Measurements from ENCODE around the gene SERPINB12. TPM values are rescaled to one million over a fixed set of nuclear protein-coding genes. Genes with fewer than 3 reads are reported as not detected.

SERPINB12 gene
- total RNA-seq, result not detected

DNA sequence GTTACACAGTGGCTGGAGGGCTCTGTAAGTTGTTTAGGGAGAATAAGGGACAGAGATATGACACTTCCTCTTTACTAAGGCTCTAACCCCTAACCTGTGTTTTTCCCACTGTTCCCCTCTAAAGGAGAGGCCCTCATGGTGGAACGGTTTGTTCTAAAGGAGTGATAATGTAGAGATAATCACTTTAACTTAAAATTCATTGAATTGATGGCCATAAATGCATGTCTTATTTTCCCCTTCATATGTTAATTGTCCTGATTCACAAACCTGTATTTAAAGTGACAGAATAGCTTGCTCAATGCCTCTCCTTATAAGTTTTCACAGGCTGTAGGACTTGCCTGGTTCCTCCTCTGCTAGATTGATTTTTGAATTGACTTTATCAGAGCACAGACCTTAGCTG lies at the start of gene SERPINB12:
TSS of gene SERPINB12 (plus strand) at position 301 of the 400 bp plus-strand sequence. CDS start 13,791 bp downstream, outside the sequence.
- Mint-ChIP-seq H3K9me3 (no peaks in the 10 kb centered on the region), H3K27me3 (peaks cover 18% of the 10 kb centered on the region)

GRCh38 chr18:63492851-63493250 lies 49.3 kb upstream of the SERPINB12 start:
- DNase-seq, result no peak
- Mint-ChIP-seq H3K36me3 (no peaks in the 10 kb centered on the region), H3K9me3 (no peaks in the 10 kb centered on the region), H3K4me1 (ENCODE audit: low read depth) (no peaks in the 10 kb centered on the region), H3K27me3 (peaks cover 2% of the 10 kb centered on the region), H3K4me3 (no peak overlapping the region), H3K27ac (no peak overlapping the region)
- CTCF ChIA-PET, result interaction anchor here (0.7 to 2.0 kb wide), 3 partner anchors 9 to 501 kb away, joined by 3 to 6 read pairs (median 4); no protein-coding TSS in a partner anchor
- POLR2A ChIA-PET, result no interaction called here
- intact Hi-C loops (cut with micrococcal nuclease), result no loop called here

More for the DNA sequence above, at the start of gene SERPINB12:
- Mint-ChIP-seq H3K4me3 (no peak within 1 kb of the TSS), H3K36me3 (no peaks in the 10 kb centered on the region), H3K27ac (no peak within 1 kb of the TSS), H3K4me1 (ENCODE audit: low read depth) (no peaks in the 10 kb centered on the region)
- intact Hi-C loops (cut with micrococcal nuclease), result no loop called here
- ChIA-PET POLR2A (no interaction called here), CTCF (interaction anchor here (0.5 kb wide), 1 partner anchor 39 kb away, joined by 4 read pairs; no protein-coding TSS in a partner anchor)
- DNase-seq, result no peak

DNA sequence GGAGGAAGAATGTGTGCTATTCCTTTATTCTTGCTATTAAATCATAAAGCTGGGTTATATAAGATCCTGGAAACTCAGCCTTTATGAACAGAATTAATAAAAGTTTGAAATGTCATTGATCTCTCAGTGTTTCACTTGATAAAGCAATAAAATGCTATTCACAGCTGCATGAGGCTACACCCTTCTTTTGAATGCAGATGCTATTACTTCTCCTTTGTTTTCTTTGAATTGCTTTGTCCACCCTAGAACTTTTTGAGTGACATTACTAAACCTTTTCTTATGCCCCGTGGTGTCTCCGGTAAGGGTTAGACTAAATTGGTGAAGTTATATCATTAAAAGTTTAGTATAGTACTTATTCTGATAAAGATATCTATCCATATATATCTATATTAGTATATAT lies 46.5 kb upstream of the SERPINB12 start:
- DNase-seq, result no peak
- H3K4me1 Mint-ChIP-seq (ENCODE audit: low read depth), result no peaks in the 10 kb centered on the region
- no peaks in the 10 kb centered on the region for H3K36me3 Mint-ChIP-seq
- POLR2A ChIA-PET, result no interaction called here
- CTCF ChIA-PET, result interaction anchor here (1.9 kb wide), 1 partner anchor 23 kb away, joined by 5 read pairs; no protein-coding TSS in a partner anchor
- no peaks in the 10 kb centered on the region for H3K9me3 Mint-ChIP-seq
- intact Hi-C loops (cut with micrococcal nuclease), result no loop called here
- H3K4me3 Mint-ChIP-seq, result no peak overlapping the region
- no peak overlapping the region for H3K27ac Mint-ChIP-seq
- peaks cover 2% of the 10 kb centered on the region for H3K27me3 Mint-ChIP-seq

DNA sequence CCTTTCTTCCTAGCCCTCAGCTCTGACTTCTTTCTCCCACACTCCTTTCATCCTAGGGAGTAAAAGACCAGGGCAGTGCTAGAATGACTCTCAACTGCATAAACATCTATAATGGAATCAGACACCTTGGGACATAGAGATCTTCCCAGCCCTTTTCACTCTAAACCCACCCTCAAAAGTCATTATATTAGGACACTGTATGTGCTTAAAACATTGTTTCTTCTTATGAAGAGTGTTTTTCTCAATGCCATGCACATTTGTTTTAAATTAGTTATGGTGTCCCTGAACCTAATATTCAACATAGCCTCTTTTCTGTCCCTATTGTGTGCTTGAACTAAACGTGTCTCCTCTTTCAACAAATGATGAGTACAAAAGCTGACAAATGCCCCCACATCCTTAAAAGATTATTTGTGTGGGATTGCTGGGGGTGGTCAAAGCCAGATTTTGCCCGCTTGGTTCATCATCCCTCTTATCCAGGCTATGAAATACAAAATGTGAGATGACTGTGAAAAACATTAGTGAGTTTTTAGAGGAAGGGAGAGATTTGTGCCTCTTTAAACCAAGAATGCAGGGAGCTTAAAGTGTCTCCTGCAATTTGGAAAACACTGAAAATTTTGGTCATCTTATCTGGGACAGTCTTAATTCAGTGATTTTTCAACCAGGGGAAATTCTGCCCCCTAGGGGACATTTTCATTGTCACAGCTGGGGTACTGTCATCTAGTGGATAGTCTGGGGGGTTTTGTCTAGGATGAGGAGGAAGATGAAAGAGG lies 36.4 kb upstream of the SERPINB12 start:
- CTCF ChIA-PET, result interaction anchor here (0.6 to 1.4 kb wide), 9 partner anchors 9 to 673 kb away, joined by 3 to 4 read pairs (median 3); no protein-coding TSS in a partner anchor
- peak; percentile 30 for DNase-seq

GRCh38 chr18:63506336-63506646 lies 35.9 kb upstream of the SERPINB12 start:
- H3K36me3 Mint-ChIP-seq, result no peaks in the 10 kb centered on the region
- intact Hi-C loops (cut with micrococcal nuclease), result loop anchor here (2.0 kb wide), 1 partner anchor 163 kb away; no protein-coding TSS in a partner anchor
- H3K9me3 Mint-ChIP-seq, result no peaks in the 10 kb centered on the region
- POLR2A ChIA-PET, result no interaction called here
- no peak overlapping the region for H3K27ac Mint-ChIP-seq
- H3K27me3 Mint-ChIP-seq, result peaks cover 21% of the 10 kb centered on the region
- H3K4me1 Mint-ChIP-seq (ENCODE audit: low read depth), result no peaks in the 10 kb centered on the region
- CTCF ChIA-PET, result interaction anchor here (0.7 to 5.5 kb wide), 8 partner anchors 8 to 673 kb away, joined by 3 to 44 read pairs (median 3); no protein-coding TSS in a partner anchor
- no peak for DNase-seq
- H3K4me3 Mint-ChIP-seq, result no peak overlapping the region

More for the DNA sequence above, 36.4 kb upstream of the SERPINB12 start:
- H3K9me3 Mint-ChIP-seq, result no peaks in the 10 kb centered on the region
- POLR2A ChIA-PET, result no interaction called here
- intact Hi-C loops (cut with micrococcal nuclease), result loop anchor here (2.0 kb wide), 1 partner anchor 163 kb away; no protein-coding TSS in a partner anchor
- no peak overlapping the region for H3K4me3 Mint-ChIP-seq
- H3K27ac Mint-ChIP-seq, result no peak overlapping the region
- H3K27me3 Mint-ChIP-seq, result peaks cover 19% of the 10 kb centered on the region
- H3K36me3 Mint-ChIP-seq, result no peaks in the 10 kb centered on the region
- H3K4me1 Mint-ChIP-seq (ENCODE audit: low read depth), result no peaks in the 10 kb centered on the region

DNA sequence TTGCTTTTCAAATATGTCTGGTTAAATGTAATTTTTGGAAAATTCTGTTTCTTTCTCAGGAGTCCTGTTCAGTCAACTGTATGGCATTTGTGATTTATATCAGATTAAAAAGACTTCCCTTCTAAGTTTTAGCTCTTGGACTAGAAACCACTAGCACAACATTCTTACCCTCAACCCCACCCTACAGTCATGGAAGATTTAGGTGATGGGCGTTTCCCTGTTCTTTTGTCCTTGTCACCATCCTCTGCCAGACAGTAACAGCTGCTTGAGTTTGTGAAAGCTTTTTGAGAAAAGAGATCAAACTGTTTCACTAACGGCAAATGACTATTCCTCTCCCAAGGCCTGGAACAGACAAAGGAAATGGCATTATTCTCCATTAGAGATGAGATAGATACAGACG lies 33.6 kb upstream of the SERPINB12 start:
- Mint-ChIP-seq H3K27me3 (peaks cover 27% of the 10 kb centered on the region), H3K9me3 (no peaks in the 10 kb centered on the region), H3K4me3 (no peak overlapping the region), H3K4me1 (ENCODE audit: low read depth) (no peaks in the 10 kb centered on the region), H3K27ac (no peak overlapping the region), H3K36me3 (no peaks in the 10 kb centered on the region)
- ChIA-PET CTCF (interaction anchor here (0.9 to 5.5 kb wide), 3 partner anchors 10 to 41 kb away, joined by 3 to 44 read pairs (median 4); no protein-coding TSS in a partner anchor), POLR2A (no interaction called here)
- no peak for DNase-seq
- intact Hi-C loops (cut with micrococcal nuclease), result no loop called here

DNA sequence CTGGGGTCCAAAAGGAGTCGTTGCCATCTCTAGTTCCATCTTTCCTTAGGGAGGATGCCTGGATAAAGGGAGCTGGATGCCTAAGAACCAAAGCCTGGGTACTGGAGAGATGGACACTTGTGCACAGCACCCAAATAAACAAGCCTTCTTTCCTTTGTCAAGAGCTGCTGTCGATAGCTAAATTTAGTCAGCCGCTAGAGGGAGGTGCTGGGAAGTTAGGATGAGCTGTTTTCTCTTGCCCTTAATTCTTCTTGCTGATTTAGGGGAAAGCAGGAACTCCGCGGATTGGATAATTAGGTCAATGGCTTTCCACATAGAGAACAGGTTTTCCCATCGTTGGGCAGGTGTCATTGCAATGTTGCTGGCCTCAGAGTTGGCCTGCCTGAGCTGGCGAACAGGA lies 30.9 kb upstream of the SERPINB12 start:
- Mint-ChIP-seq H3K27me3 (peaks cover 19% of the 10 kb centered on the region), H3K4me1 (ENCODE audit: low read depth) (no peaks in the 10 kb centered on the region), H3K36me3 (no peaks in the 10 kb centered on the region), H3K9me3 (no peaks in the 10 kb centered on the region), H3K27ac (no peak overlapping the region), H3K4me3 (no peak overlapping the region)
- intact Hi-C loops (cut with micrococcal nuclease), result no loop called here
- DNase-seq, result peak; percentile 11
- ChIA-PET CTCF (interaction anchor here (0.7 to 5.9 kb wide), 15 partner anchors 7 to 1824 kb away, joined by 3 to 44 read pairs (median 4); no protein-coding TSS in a partner anchor), POLR2A (no interaction called here)

- no peaks in the 10 kb centered on the region for H3K4me1 Mint-ChIP-seq (ENCODE audit: low read depth)
- no peak for DNase-seq
- no peak overlapping the region for H3K27ac Mint-ChIP-seq
- no peaks in the 10 kb centered on the region for H3K36me3 Mint-ChIP-seq
- intact Hi-C loops (cut with micrococcal nuclease), result no loop called here
- H3K9me3 Mint-ChIP-seq, result no peaks in the 10 kb centered on the region
- H3K4me3 Mint-ChIP-seq, result no peak overlapping the region
- ChIA-PET CTCF (interaction anchor here (1.0 to 6.1 kb wide), 6 partner anchors 8 to 480 kb away, joined by 3 to 69 read pairs (median 16); no protein-coding TSS in a partner anchor), POLR2A (no interaction called here)
- peaks cover 16% of the 10 kb centered on the region for H3K27me3 Mint-ChIP-seq
Observed at GRCh38 chr18:63514326-63514725, 27.8 kb upstream of the SERPINB12 start.

GRCh38 chr18:63514888-63515678 lies 27.1 kb upstream of the SERPINB12 start:
- intact Hi-C loops (cut with micrococcal nuclease), result loop anchor here (5.0 kb wide), 1 partner anchor 422 kb away; no protein-coding TSS in a partner anchor
- POLR2A ChIA-PET, result interaction anchor here (0.7 kb wide), 1 partner anchor 26 kb away, joined by 3 read pairs; no protein-coding TSS in a partner anchor
- no peaks in the 10 kb centered on the region for H3K36me3 Mint-ChIP-seq

GRCh38 chr18:63515801-63516200 lies 26.4 kb upstream of the SERPINB12 start:
- intact Hi-C loops (cut with micrococcal nuclease), result loop anchor here (5.0 kb wide), 1 partner anchor 422 kb away; no protein-coding TSS in a partner anchor

More at GRCh38 chr18:63514888-63515678, 27.1 kb upstream of the SERPINB12 start:
- CTCF ChIA-PET, result interaction anchor here (0.6 to 6.1 kb wide), 10 partner anchors 9 to 469 kb away, joined by 3 to 69 read pairs (median 4); no protein-coding TSS in a partner anchor
- no peak for DNase-seq
- no peak overlapping the region for H3K4me3 Mint-ChIP-seq
- H3K27me3 Mint-ChIP-seq, result peaks cover 16% of the 10 kb centered on the region
- H3K27ac Mint-ChIP-seq, result no peak overlapping the region
- no peaks in the 10 kb centered on the region for H3K4me1 Mint-ChIP-seq (ENCODE audit: low read depth)
- H3K9me3 Mint-ChIP-seq, result no peaks in the 10 kb centered on the region

GRCh38 chr18:63518178-63519012 lies 23.8 kb upstream of the SERPINB12 start:
- no peak overlapping the region for H3K27ac Mint-ChIP-seq
- peaks cover 5% of the 10 kb centered on the region for H3K27me3 Mint-ChIP-seq
- H3K9me3 Mint-ChIP-seq, result no peaks in the 10 kb centered on the region
- no peak overlapping the region for H3K4me3 Mint-ChIP-seq
- DNase-seq, result peak; percentile 62
- intact Hi-C loops (cut with micrococcal nuclease), result loop anchor here (1.0 to 5.0 kb wide), 6 partner anchors 60 to 476 kb away; no protein-coding TSS in a partner anchor
- no peaks in the 10 kb centered on the region for H3K4me1 Mint-ChIP-seq (ENCODE audit: low read depth)
- ChIA-PET POLR2A (no interaction called here), CTCF (interaction anchor here (0.6 to 6.1 kb wide), 35 partner anchors 8 to 475 kb away, joined by 3 to 89 read pairs (median 4); partner anchors contain the start of gene SERPINB2)
- no peaks in the 10 kb centered on the region for H3K36me3 Mint-ChIP-seq

More at GRCh38 chr18:63515801-63516200, 26.4 kb upstream of the SERPINB12 start:
- Mint-ChIP-seq H3K27me3 (peaks cover 13% of the 10 kb centered on the region), H3K4me3 (no peak overlapping the region), H3K9me3 (no peaks in the 10 kb centered on the region), H3K27ac (no peak overlapping the region), H3K4me1 (ENCODE audit: low read depth) (no peaks in the 10 kb centered on the region), H3K36me3 (no peaks in the 10 kb centered on the region)
- no peak for DNase-seq
- ChIA-PET CTCF (interaction anchor here (0.6 to 6.1 kb wide), 7 partner anchors 10 to 469 kb away, joined by 3 to 69 read pairs (median 27); no protein-coding TSS in a partner anchor), POLR2A (no interaction called here)
